ENCODE results near the gene LTF. TPM values are rescaled to one million over a fixed set of nuclear protein-coding genes. Genes with fewer than 3 reads are reported as not detected.

LTF gene
- total and polyA plus RNA-seq, 2 experiments from 2014 or later = 0.73 to 1.3 TPM

- Histone ChIP-seq H4K20me1 (replicated peaks; ENCODE audit: insufficient read depth) (no peaks in the 10 kb centered on the region), H2AFZ (peak overlapping the region; percentile 69; the same call in 1 of the 2 replicates), H3K4me2 (peak overlapping the region; percentile 66; the same call in 1 of the 2 replicates), H3K4me1 (ENCODE audit: insufficient read depth) (peaks cover 11% of the 10 kb centered on the region), H3K36me3 (ENCODE audit: insufficient read depth) (no peaks in the 10 kb centered on the region; the same call in 1 of the 2 replicates), H3K27me3 (ENCODE audit: insufficient read depth) (no peaks in the 10 kb centered on the region), H3K9me2 (ENCODE audit: insufficient read depth) (no peaks in the 10 kb centered on the region), H3K79me2 (replicated peaks; ENCODE audit: insufficient read depth) (no peaks in the 10 kb centered on the region), H3K27ac (ENCODE audit: low read depth) (no peak overlapping the region), H3F3A (replicated peaks; ENCODE audit: low read depth) (peaks cover 5% of the 10 kb centered on the region; the same call in 1 of the 2 replicates), H3K4me3 (peak overlapping the region; percentile 12; the same call in 1 of the 2 replicates)
- Mint-ChIP-seq H3K9me3 (peaks cover 21% of the 10 kb centered on the region), H3K27me3 (ENCODE audit: insufficient read depth, low read depth, poor library complexity) (no peaks in the 10 kb centered on the region), H3K27ac (no peak overlapping the region), H3K4me3 (no peak overlapping the region), H3K36me3 (ENCODE audit: low read depth) (peaks cover 11% of the 10 kb centered on the region), H3K4me1 (peaks cover 14% of the 10 kb centered on the region)
- ATAC-seq (no peak), DNase-seq (ENCODE audit: low spot score) (no peak)
- TF ChIP-seq POLR2AphosphoS5 (IDR thresholded peaks at IDR 0.05; ENCODE audit: low read depth) = no peak
- no peak for TF ChIP-seq ZNF114 (CRISPR knock-in tag; IDR thresholded peaks at IDR 0.05)
- no peak for TF ChIP-seq ZNF462 (CRISPR knock-in tag; IDR thresholded peaks at IDR 0.05)
- TF ChIP-seq CTCF (conservative IDR thresholded peaks at IDR 0.05; ENCODE audit: low read depth in 2 of 2) = no peak
- no peak for TF ChIP-seq CREB1 (CRISPR knock-in tag; IDR thresholded peaks at IDR 0.05; ENCODE audit: low read depth)
- no peak for TF ChIP-seq STAT1 (IDR thresholded peaks at IDR 0.05; ENCODE audit: unreplicated experiment)
- no peak for TF ChIP-seq ZNF331 (CRISPR knock-in tag; IDR thresholded peaks at IDR 0.05; ENCODE audit: low read depth)
- TF ChIP-seq JUNB (IDR thresholded peaks at IDR 0.05; ENCODE audit: unreplicated experiment) = no peak
- no peak for TF ChIP-seq EZH2phosphoT487 (IDR thresholded peaks at IDR 0.05; ENCODE audit: unreplicated experiment)
- TF ChIP-seq ETS1 (IDR thresholded peaks at IDR 0.05) = no peak
- no peak for TF ChIP-seq NANOG (IDR thresholded peaks at IDR 0.05; ENCODE audit: borderline replicate concordance)
- no peak for TF ChIP-seq EZH2 (IDR thresholded peaks at IDR 0.05; ENCODE audit: low read depth, unreplicated experiment)
Measured at GRCh38 chr3:46489381-46489780, 24.7 kb upstream of the LTF start.
